Measurements from ENCODE around the gene METAP1D.

METAP1D gene

GRCh38 chr2:172082944-172083627 lies 83.3 kb downstream of the METAP1D start:
- DNase-seq, result no peak

- DNase-seq, result no peak
Measured at GRCh38 chr2:172083628-172084394, 84.1 kb downstream of the METAP1D start.

- DNase-seq, result no peak
Measured at GRCh38 chr2:172084395-172084644, 84.6 kb downstream of the METAP1D start.

GRCh38 chr2:172084645-172085459 lies 85.1 kb downstream of the METAP1D start:
- DNase-seq, result peak; percentile 94

DNA sequence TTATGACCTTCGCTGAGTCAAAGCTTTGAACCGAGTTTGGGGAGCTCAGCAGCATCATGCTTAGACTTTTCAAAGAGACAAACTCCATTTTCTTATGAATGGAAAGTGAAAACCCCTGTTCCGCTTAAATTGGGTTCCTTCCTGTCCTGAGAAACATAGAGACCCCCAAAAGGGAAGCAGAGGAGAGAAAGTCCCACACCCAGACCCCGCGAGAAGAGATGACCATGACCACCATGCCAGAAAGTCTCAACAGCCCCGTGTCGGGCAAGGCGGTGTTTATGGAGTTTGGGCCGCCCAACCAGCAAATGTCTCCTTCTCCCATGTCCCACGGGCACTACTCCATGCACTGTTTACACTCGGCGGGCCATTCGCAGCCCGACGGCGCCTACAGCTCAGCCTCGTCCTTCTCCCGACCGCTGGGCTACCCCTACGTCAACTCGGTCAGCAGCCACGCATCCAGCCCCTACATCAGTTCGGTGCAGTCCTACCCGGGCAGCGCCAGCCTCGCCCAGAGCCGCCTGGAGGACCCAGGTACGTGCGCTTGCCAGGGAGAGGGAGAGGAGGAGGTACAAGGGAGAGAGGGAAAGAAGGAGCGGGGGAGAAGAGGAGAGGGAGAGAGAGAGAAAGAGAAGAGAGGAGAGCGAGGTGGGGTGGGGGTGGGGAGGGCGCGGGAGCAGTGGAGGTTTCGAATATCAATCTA lies 85.9 kb downstream of the METAP1D start, which contains the start of gene DLX1:
Gene DLX1 (plus strand): TSS at position 48 of the 700 bp plus-strand sequence. CDS start 171 bp downstream, at position 219.
- no peak for DNase-seq

- no peak for DNase-seq
Measured at GRCh38 chr2:172086241-172087206, 86.8 kb downstream of the METAP1D start.

- DNase-seq, result no peak
Measured at GRCh38 chr2:172087207-172087779, 87.5 kb downstream of the METAP1D start.

DNA sequence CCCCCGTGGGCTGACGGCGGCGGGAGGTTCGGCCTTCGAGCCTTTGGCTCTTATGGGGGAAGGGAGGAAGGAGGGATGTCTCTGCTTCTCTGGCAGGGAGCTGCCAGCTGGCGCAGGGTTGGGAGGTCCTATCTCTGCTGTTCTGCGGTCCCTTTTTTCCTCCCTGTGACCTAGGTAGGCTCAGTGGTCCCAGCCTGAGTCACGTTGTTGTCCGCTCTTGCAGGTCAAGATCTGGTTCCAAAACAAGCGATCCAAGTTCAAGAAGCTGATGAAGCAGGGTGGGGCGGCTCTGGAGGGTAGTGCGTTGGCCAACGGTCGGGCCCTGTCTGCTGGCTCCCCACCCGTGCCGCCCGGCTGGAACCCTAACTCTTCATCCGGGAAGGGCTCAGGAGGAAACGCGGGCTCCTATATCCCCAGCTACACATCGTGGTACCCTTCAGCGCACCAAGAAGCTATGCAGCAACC lies 88.1 kb downstream of the METAP1D start:
- DNase-seq, result no peak

DNA sequence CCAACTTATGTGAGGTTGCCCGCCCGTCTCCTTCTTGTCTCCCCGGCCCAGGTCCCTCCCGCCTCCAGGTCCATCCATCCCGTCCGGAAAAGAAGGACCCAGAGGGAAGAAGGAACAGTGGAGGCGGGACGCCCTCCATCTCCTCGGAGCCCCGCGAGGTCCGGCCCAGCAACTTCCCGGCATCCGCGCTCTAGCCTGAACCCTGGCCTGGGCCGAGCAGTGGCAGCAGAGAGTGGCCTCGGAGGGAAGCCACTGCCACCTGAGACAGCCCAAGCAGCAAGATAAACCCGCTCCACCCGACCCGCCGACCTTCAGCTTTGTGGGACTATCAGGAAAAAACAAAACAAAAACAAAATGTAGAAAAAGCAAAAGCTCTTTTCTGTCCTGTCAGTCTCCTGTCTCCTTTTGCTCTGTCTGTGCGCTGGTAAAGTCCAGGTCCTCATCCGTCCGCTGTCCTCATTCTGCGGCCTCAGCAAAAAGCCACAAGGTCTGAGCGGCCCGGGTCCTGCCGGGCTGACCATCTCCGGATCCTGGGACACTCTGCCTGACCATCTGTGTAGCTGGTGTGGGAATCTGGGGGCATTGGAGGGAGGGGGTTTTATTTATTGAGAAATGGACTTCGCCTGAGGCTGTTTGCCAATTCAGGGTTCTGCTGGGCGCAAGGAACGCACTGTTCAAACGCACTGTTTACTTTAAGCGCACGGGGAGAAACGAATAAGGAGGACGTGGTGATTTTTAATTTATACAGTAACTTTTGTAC lies 88.7 kb downstream of the METAP1D start:
- no peak for DNase-seq

GRCh38 chr2:172089005-172089504 lies 89.3 kb downstream of the METAP1D start:
- no peak for DNase-seq

GRCh38 chr2:172089633-172090032 lies 89.9 kb downstream of the METAP1D start:
- DNase-seq, result no peak

- DNase-seq, result no peak
Measured at GRCh38 chr2:172090044-172090961, 90.5 kb downstream of the METAP1D start.

GRCh38 chr2:172091000-172091641 lies 91.4 kb downstream of the METAP1D start:
- DNase-seq, result no peak

DNA sequence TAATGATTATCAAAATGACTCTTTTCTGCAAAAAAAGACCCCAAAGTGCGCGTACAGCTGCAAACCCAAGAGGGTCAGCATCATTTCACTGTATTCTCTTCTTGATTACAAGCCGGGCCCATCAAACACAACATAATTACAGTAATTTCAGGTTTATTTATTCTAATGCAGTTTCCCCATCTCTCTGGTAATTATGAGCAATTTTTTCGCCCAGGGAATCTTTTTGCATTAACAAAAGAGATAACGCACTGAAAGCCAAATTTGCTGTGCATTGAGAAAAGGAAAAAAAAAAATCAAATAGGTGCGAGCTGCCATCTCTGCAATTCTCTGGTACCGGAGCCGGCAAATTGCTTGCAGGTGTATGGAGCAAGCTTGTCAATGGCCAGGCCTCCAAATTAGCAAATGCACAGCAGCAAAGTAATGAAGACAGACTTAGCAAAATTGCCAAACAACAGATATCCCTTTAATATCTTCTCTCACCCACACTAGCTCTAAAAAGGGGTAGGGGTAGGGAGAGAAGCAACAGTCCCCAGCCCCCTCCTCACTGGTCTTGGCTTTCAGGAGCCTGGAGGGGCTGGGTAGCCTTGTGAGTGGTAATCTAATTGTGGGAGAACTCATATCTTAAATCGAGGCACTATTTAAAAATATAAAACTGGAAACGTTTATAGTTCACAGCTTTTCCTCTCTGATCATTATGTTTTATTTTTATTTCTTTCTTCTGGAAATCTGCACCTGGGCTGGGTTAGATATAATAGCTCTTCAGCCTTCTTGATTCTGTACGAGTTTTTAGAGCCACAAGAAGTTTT lies 92.2 kb downstream of the METAP1D start:
- DNase-seq, result no peak

GRCh38 chr2:172092716-172093415 lies 93.1 kb downstream of the METAP1D start:
- no peak for DNase-seq

- DNase-seq, result no peak
Measured at GRCh38 chr2:172093416-172094293, 93.9 kb downstream of the METAP1D start.
